Immature natural killer cell (primary cell): ENCODE data around the gene GLIS2. TPM values are rescaled to one million over a fixed set of nuclear protein-coding genes. Genes with fewer than 3 reads are reported as not detected.

Experiments used
- DNase-seq, 3 donors: peaks; one replicate each; pipeline ENCODE4 v3.0.0; 2022; ENCODE audit warnings: mixed read lengths in 1 of 3
- H3K27ac Mint-ChIP-seq, 6 donors: one replicate each; pipeline ENCODE4 v1.8.0; 2020; ENCODE audit warnings: mixed read lengths in 6 of 6, mild to moderate bottlenecking in 5 of 6, inconsistent platforms in 4 of 6, moderate library complexity in 3 of 6
- H3K27me3 Mint-ChIP-seq, 3 donors: one replicate each; pipeline ENCODE4 v1.8.0; 2020 to 2021; ENCODE audit warnings: low read depth in 3 of 3, mild to moderate bottlenecking in 3 of 3, mixed read lengths in 3 of 3, moderate library complexity in 3 of 3, inconsistent platforms in 1 of 3
- H3K36me3 Mint-ChIP-seq, 3 donors: one replicate each; pipeline ENCODE4 v1.8.0; 2020; ENCODE audit warnings: mixed read lengths in 3 of 3, inconsistent platforms in 2 of 3, mild to moderate bottlenecking in 2 of 3
- H3K4me1 Mint-ChIP-seq, 2 donors: one replicate each; pipeline ENCODE4 v1.8.0; 2020; ENCODE audit warnings: inconsistent platforms in 2 of 2, mild to moderate bottlenecking in 2 of 2, mixed read lengths in 2 of 2, moderate library complexity in 1 of 2
- H3K4me3 Mint-ChIP-seq, 5 donors: one replicate each; pipeline ENCODE4 v1.8.0; 2020; ENCODE audit warnings: mild to moderate bottlenecking in 5 of 5, mixed read lengths in 5 of 5, inconsistent platforms in 3 of 5, moderate library complexity in 3 of 5
- H3K9me3 Mint-ChIP-seq, 6 donors: one replicate each; pipeline ENCODE4 v1.8.0; 2020; ENCODE audit warnings: mild to moderate bottlenecking in 6 of 6, mixed read lengths in 6 of 6, inconsistent platforms in 4 of 6, moderate library complexity in 3 of 6
- polyA plus RNA-seq, 3 donors: library from polyadenylated mRNA; unstranded; fragments of 300-500 nt; fragmentation: Illumina TruSeq; gene quantifications; one replicate each; pipeline ENCODE4 v1.2.3, GENCODE V29; 2021

GLIS2 gene
- polyA plus RNA-seq, 3 donors from 2014 or later = not detected

DNA sequence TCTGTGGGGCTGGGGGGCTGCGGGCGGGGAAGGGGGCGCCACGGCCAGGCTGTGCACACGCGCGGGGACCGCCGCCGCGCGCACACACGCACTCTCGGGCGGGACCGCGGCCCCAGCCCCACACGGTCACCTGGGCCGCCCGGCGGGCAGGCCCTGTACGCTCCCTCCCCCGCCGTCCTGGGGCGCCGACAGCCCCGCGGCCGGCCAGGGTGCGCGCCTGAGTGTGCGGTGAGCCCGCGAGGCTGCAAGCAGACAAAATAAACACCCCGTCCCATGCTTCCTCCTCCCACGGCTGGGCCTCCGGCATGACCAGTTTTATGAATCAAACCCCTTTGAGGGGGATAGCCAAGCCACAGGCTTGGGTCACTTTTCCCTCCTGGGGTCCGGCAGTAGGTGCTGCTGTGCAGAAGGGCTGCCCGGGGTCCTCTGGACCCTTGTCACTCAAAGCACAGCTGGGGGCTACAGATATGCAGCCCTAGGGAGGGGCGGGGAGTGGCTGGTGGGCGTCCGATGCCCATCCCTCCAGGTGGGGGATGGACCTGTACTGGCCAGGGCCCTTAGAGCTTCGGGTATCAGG, 56.2 kb downstream of the GLIS2 start:
- Mint-ChIP-seq H3K9me3 (no peaks in the 10 kb centered on the region), H3K27ac (peak overlapping the region in 2 of 6 donors; percentile 74 to 77), H3K4me1 (peaks cover 9 to 22% of the 10 kb centered on the region in 2 donors), H3K27me3 (peaks cover 0 to 3% (median 0%) of the 10 kb centered on the region in 3 donors), H3K4me3 (peak overlapping the region; percentile 73 to 89 (median 84)), H3K36me3 (no peaks in the 10 kb centered on the region)
- DNase-seq = peak in 2 of 3 donors; percentile 39 to 53

DNA sequence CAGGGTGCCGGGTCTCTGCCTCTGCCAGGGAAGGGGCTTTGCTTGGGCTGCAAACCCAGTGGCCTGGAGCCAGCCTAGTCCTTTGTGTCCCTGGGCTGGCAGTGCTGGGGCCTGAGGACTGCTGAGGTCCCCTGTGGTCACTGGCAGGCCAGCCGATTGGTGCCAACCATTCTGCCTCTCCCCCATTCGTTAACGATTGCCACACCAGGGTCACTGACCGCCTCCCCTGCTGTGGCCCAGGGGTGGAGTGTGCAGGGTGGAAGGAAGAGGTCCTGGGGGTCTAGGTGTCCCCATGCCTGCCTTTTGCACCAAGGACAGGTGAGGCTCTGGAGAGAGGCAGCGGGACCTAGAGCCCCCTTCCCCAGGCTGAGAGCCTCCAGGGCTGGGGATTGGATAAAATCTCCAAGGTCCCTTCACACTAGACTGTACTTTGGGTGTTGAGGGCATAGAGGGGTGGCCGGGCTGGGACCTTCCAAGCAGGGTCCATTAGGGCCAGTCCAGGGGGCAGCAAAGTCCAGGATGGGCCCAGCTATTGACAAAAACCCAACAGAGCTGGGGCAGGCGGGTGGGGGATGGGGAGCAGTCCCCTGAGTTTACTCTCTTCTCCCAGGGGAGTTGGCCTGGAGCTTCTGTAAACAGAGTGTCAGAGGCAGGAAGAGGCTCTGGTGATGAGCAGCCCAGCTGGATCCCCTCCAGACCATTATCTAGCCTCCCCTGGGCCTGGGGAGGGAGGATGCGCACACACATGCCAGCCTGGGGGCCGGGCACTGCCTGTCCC, 56.9 kb downstream of the GLIS2 start:
- Mint-ChIP-seq H3K27ac (no peak overlapping the region), H3K4me1 (peaks cover 9 to 17% of the 10 kb centered on the region in 2 donors), H3K27me3 (peaks cover 0 to 3% (median 2%) of the 10 kb centered on the region in 3 donors), H3K36me3 (no peaks in the 10 kb centered on the region), H3K4me3 (peak overlapping the region in 3 of 5 donors; percentile 17 to 84 (median 73)), H3K9me3 (no peaks in the 10 kb centered on the region)
- no peak for DNase-seq

DNA sequence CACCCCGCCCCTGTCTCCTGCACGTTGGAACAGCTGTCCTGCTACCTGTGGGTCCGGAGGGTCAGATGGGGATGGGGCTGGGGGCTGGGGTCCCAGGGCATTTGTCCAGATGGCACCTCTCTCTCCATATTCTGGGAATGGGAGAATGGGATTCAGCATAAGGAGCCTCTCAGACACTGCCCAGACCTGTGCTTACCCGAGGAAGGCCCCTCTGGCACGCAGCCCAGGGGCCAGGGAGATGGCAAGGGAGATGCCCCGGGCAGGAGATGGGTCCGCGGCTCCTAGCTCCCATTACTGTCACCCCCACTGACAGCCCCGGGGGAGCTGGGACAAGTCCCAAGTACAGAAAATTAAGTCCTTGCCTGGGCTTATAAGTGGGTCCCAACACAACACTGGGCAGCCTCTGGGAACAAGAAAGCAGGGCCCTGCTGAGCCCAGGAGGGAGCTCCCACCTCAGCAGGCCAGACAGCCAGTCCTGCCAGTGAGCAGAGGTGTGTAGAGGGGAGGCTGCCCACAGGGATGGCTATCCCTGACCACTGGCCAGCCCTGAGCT, 57.6 kb downstream of the GLIS2 start:
- H3K27me3 Mint-ChIP-seq = peaks cover 2 to 7% (median 3%) of the 10 kb centered on the region in 3 donors
- H3K9me3 Mint-ChIP-seq = no peaks in the 10 kb centered on the region
- no peak overlapping the region for H3K27ac Mint-ChIP-seq
- peaks cover 9 to 18% of the 10 kb centered on the region in 2 donors for H3K4me1 Mint-ChIP-seq
- DNase-seq = no peak
- H3K36me3 Mint-ChIP-seq = no peaks in the 10 kb centered on the region
- H3K4me3 Mint-ChIP-seq = no peak overlapping the region

DNA sequence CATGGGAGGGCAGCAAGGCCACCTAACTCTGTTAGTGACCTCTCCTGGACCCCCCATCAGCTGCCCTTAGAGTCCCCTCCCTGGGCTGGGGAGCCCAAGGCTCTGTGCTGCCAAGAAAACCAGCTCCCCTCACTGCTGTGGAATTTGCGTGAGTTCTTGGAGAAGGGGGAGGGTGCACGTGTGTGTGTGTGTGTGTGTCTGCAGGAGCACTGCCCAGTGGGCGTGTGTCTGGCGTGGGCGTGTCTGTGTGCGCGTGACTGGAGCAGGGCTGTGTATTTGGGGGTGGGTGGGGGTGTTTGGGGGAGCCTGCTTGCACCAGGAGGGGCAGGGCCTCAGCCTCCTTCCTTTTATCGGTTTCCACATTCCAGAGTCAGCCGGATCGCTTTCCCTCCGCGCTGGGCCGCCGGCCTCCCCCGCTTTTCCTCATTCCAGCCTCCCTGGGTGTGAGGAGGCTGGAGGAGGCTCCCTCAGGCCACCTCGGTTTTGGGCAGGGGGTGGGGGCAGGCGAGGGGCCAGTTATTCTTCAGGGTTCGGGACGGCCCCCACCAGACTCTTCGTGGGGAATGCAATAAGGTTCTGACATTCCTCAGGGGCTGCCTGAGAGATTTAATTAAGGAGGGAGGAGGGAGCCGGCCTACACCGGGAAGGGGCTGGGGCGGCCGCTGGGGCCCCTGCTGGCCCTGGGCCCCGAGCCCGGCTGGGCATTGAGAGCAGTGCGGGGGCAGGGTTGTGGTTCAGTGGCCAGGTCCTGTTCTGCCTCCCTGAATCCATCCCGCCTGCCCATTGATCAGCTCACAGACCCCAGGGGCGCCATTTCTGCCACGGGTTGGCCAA, 58.3 kb downstream of the GLIS2 start:
- H3K4me1 Mint-ChIP-seq = peaks cover 9 to 18% of the 10 kb centered on the region in 2 donors
- no peaks in the 10 kb centered on the region for H3K9me3 Mint-ChIP-seq
- H3K27ac Mint-ChIP-seq = no peak overlapping the region
- H3K4me3 Mint-ChIP-seq = no peak overlapping the region
- H3K27me3 Mint-ChIP-seq = peaks cover 2 to 10% (median 3%) of the 10 kb centered on the region in 3 donors
- H3K36me3 Mint-ChIP-seq = no peaks in the 10 kb centered on the region
- no peak for DNase-seq

DNA sequence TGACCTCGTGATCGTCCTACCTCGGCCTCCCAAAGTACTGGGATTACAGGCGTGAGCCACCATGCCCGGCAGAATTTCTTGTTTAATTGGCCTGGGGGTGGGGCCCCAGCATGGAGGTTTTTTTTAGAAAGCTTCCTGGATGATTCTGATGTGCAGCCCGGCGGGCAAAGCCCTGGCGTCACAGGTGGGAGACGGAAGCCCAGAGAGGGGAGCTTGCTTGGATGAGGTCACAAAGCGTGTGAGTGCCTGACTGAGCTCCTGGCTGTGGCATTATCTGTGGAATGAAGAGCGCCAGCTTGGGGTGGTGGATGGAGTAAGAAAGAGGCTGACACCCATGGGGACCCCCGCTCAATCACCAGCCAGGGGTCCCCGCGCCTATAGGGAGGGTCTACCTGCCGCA, 59.9 kb downstream of the GLIS2 start:
- no peak for DNase-seq
- H3K27ac Mint-ChIP-seq = peak overlapping the region in 1 of 6 donors; percentile 23
- H3K4me1 Mint-ChIP-seq = peaks cover 9 to 16% of the 10 kb centered on the region in 2 donors
- H3K9me3 Mint-ChIP-seq = no peaks in the 10 kb centered on the region
- H3K36me3 Mint-ChIP-seq = no peaks in the 10 kb centered on the region
- H3K4me3 Mint-ChIP-seq = no peak overlapping the region
- peaks cover 2 to 22% (median 6%) of the 10 kb centered on the region in 3 donors for H3K27me3 Mint-ChIP-seq

DNA sequence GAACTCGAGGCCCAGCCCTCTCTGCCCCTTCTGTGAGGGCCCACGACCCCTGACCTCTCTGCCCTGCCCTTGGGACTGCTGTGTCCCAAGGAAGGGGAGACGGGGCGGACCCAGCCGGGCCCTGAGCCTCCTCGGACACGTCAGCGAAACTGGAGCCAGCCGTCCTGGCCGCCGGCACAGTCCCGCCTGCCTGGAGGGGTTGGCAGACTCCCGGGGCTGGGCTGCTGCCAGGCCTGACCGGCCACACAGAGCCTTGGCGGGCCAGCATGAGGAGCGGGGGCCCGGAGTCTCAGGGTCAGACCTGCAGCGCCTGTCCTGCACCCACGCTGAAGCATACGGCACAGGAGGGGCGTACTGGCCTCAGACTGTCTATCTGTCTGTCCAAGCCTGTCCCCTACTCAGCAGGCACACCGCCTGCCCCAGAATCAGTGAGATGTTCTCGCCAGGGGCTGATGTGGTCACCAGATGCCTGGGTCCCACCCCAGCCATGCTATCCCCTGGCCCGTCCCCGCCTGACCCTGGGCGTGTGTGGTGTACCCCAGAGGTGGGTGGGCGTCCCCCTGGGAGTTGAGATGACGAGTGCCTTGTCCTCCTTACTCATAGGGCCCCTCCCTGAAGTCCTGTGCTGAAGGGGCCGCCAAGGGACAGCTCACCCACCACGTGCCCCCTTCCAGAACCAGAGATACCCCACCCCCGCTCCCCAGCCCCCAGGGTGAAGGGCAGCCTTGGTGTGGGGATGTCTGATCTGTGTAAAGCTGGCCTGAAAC, 60.4 kb downstream of the GLIS2 start:
- Mint-ChIP-seq H3K27ac (no peak overlapping the region), H3K4me1 (peaks cover 6 to 14% of the 10 kb centered on the region in 2 donors), H3K36me3 (no peaks in the 10 kb centered on the region), H3K4me3 (no peak overlapping the region), H3K9me3 (no peaks in the 10 kb centered on the region), H3K27me3 (peaks cover 2 to 26% (median 6%) of the 10 kb centered on the region in 3 donors)
- DNase-seq = no peak

DNA sequence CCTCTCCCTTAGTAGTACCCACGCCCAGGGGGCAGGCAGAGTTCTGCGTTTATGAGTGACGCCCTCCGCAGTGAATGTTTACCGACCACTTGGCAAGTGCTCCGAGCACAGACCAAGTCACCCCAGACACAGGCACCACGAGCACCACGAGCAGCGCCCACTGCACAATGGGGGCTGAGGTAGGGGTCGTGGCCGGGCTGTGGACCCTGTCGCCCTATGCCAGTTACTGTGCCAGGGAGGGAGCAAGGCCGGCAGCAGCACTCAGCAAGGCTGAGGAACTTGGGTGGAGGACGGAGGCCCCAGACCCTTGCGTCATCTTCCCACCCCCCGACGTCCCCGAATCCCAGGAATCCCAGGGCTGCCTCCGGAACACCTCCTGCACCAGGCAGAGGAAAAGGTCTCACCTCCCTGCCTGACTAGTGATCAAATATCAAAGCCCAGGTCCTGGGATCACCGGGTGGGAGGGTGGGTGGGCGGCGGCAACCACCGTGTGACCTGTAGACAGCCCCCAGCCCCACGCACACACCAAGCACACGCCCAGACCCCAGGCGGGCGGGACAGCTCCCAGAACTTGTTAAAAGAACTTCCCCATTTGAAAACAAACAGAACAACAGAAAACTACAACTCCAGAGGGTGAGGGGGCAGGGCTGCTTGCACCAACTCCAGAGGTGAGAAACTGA, 61.2 kb downstream of the GLIS2 start:
- Mint-ChIP-seq H3K36me3 (no peaks in the 10 kb centered on the region), H3K9me3 (no peaks in the 10 kb centered on the region), H3K27me3 (peaks cover 2 to 30% (median 6%) of the 10 kb centered on the region in 3 donors), H3K4me1 (peaks cover 4 to 12% of the 10 kb centered on the region in 2 donors), H3K4me3 (no peak overlapping the region), H3K27ac (no peak overlapping the region)
- DNase-seq = no peak

DNA sequence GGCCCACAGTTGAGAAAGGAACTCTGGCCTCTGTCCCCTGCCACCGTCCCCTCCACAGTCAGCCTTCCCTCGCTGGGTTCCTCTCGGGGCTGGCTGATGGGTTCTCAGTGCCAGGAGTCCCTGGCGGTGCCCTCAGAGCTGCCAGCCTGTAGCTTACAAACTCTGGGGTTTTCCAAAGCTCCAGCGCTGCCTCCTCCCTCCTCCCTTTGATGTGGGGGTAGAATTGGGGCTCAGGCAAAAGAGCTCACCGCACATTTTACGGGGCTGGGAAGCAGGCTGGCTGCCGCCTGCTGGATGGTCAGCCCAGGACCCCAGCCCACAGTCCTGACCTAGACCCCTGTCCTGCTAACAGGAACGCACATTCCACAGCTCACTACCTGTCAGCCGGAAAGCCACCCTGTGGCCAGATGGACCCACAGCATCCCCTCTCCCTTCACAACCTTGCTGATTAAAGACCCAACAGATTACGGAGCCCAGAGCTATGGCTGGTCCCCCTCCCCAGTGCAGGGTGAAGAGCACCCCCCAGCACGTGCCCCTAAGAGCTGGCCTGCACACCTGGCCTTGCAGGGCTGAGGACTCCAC, 61.8 kb downstream of the GLIS2 start:
- Mint-ChIP-seq H3K27me3 (peaks cover 2 to 30% (median 6%) of the 10 kb centered on the region in 3 donors), H3K4me1 (peaks cover 0 to 6% of the 10 kb centered on the region in 2 donors), H3K27ac (no peak overlapping the region), H3K4me3 (no peak overlapping the region), H3K36me3 (no peaks in the 10 kb centered on the region), H3K9me3 (no peaks in the 10 kb centered on the region)
- no peak for DNase-seq

DNA sequence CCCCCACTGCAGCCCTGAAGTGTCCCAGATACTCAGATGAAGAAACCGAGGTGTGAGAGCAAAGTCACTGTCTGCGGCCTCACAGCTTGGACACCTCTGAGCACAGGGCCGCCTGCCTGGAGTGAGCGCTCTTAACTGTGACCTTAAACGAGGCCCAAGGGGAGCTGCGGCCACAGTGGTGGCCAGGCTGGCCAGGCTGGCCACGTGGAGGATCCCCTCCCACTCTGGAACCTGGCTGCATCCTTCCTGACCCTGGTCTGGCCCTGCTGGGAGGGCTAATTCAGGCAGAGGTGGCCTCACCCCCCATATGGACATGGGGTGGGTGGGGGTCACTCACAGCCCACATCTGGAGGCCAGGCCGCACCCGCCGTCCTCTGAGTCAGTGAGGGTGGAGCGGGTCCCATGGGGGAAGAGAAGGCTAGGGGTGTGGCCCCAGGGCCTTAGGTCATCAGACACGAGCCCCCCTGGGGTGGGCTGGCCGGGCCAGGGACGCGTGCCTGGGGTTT, 62.3 kb downstream of the GLIS2 start:
- H3K4me3 Mint-ChIP-seq = no peak overlapping the region
- no peaks in the 10 kb centered on the region for H3K9me3 Mint-ChIP-seq
- H3K27me3 Mint-ChIP-seq = peaks cover 2 to 34% (median 8%) of the 10 kb centered on the region in 3 donors
- H3K4me1 Mint-ChIP-seq = peaks cover 0 to 3% of the 10 kb centered on the region in 2 donors
- no peak for DNase-seq
- no peak overlapping the region for H3K27ac Mint-ChIP-seq
- H3K36me3 Mint-ChIP-seq = peaks cover 0 to 1% (median 1%) of the 10 kb centered on the region in 3 donors

DNA sequence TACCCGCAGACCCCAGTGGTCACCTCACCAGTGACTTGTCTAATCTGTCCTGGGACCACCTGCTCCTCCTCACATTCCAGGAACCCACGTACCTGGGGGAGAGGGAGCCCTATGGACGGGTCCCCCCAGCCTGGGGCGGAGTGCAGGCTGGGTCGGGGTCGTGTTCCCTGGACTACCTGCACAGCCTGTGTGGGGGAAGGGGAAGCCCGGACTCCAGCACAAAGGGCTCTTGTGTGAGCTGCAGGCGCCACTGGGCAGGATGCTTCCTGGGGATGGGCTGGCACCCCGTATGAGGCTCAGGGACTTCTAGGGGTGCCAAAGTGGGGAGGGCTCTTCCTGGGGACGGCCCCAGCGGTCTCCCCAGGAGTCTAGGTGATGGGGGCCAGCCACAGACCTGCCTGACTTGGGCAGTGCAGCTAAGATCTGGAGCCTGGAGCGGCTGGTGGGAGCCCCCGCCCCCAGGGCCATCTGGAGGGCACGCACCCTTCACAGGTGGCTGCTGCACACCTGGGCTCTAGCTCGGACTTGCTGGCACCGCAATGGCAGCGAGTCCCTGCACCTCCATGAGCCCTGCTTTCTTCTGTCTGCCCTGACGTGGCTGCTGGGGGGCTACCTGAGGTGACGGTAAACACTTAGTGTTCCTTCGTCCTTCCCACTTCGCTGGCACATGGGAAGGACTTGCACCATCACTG, 63.3 kb downstream of the GLIS2 start:
- H3K27me3 Mint-ChIP-seq = peaks cover 3 to 34% (median 8%) of the 10 kb centered on the region in 3 donors
- no peak overlapping the region for H3K27ac Mint-ChIP-seq
- DNase-seq = no peak
- H3K36me3 Mint-ChIP-seq = peaks cover 0 to 4% (median 4%) of the 10 kb centered on the region in 3 donors
- no peak overlapping the region for H3K4me3 Mint-ChIP-seq
- H3K4me1 Mint-ChIP-seq = peaks cover 0 to 3% of the 10 kb centered on the region in 2 donors
- no peaks in the 10 kb centered on the region for H3K9me3 Mint-ChIP-seq

DNA sequence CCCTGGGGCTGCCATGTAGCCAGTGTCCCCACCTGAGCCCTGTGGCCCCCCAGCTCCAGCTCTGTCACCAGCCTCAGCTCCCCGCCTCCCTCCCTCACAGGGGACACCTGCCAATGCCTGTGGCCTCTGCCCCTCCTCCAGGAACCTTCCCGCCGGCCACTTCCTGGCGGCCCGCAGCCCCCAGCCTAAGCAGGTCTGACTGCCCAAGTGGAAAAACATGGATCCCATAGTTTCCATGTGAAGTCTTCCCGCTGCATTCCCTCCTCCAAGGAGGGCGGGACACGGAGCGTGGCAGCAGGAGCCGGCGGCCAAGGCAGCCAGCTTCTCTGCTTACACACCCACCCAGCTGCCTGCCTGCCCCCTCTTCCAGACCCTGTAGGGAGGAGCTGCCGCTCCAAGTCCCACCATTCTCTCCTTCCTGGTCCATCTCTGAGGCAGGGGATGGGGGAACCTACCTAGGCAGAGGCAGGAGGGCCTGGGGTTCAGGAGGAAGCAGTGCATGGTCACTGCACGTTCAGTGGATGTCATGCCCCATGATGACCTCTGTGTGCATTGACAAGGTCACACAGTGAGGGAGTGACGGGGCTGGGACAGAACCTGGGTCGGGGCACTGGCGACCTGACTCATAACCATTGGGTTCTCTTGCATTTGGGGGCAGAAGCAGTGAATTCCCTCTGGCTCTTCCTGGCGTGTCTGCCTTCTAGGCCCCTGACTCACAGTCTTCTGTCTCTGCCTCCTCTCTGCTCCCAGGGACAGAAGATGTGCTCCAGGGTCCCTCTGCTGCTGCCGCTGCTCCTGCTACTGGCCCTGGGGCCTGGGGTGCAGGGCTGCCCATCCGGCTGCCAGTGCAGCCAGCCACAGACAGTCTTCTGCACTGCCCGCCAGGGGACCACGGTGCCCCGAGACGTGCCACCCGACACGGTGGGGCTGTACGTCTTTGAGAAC, 64.5 kb downstream of the GLIS2 start:
- Mint-ChIP-seq H3K27me3 (peaks cover 3 to 41% (median 5%) of the 10 kb centered on the region in 3 donors), H3K27ac (peak overlapping the region in 1 of 6 donors; percentile 31), H3K4me1 (peaks cover 0 to 5% of the 10 kb centered on the region in 2 donors), H3K4me3 (no peak overlapping the region), H3K9me3 (peaks cover 0 to 1% (median 0%) of the 10 kb centered on the region in 6 donors), H3K36me3 (peaks cover 0 to 4% (median 4%) of the 10 kb centered on the region in 3 donors)
- no peak for DNase-seq
